NOMO-1 treated with dmso at 0.1 percent for 144 hours (cell line): ENCODE data around the gene ZNF443.
"Not testable (repeated sequence)": the region's sequence is repeated elsewhere in the genome, so short reads cannot be mapped to it uniquely, and the experiment has no call there.

ENCODE experiments used
- DNase-seq: peaks from one replicate; lab custom pipeline; 2025; ENCODE audit not compliant: unreplicated experiment; lab: John Stamatoyannopoulos, UW

ZNF443 gene

GRCh38 chr19:12425236-12425887 is 15.5 kb downstream of the ZNF443 start:
- no peak for DNase-seq

- not testable (repeated sequence) for DNase-seq
Observed at GRCh38 chr19:12417273-12417672, 23.5 kb downstream of the ZNF443 start.

- no peak for DNase-seq
Observed at GRCh38 chr19:12411893-12412292, 28.9 kb downstream of the ZNF443 start.

GRCh38 chr19:12400633-12401502 is 40.0 kb downstream of the ZNF443 start, which contains the start of gene ZNF799:
Gene ZNF799 (minus strand): TSS chr19:12401271. CDS start chr19:12401070, 201 bp downstream.
- peak; percentile 79 for DNase-seq

- DNase-seq: not testable (repeated sequence)
Observed at GRCh38 chr19:12399901-12400632, 40.8 kb downstream of the ZNF443 start.

- not testable (repeated sequence) for DNase-seq
Observed at GRCh38 chr19:12391148-12391547, 49.7 kb downstream of the ZNF443 start.

- DNase-seq: not testable (repeated sequence)
Observed at GRCh38 chr19:12386365-12386764, 54.5 kb downstream of the ZNF443 start.

GRCh38 chr19:12380444-12380737 is 60.4 kb downstream of the ZNF443 start:
- DNase-seq: no peak

GRCh38 chr19:12379732-12380443 is 60.9 kb downstream of the ZNF443 start:
- DNase-seq: no peak
